Measurements from ENCODE around the gene ELP5. TPM values are rescaled to one million over a fixed set of nuclear protein-coding genes. Genes with fewer than 3 reads are reported as not detected.
"Not testable (repeated sequence)": the region's sequence is repeated elsewhere in the genome, so short reads cannot be mapped to it uniquely, and the experiment has no call there.

Gene ELP5
- total and polyA plus RNA-seq, 8 donors: 8.4 to 45.2 (median 19.5) TPM; not detected in 1

DNA sequence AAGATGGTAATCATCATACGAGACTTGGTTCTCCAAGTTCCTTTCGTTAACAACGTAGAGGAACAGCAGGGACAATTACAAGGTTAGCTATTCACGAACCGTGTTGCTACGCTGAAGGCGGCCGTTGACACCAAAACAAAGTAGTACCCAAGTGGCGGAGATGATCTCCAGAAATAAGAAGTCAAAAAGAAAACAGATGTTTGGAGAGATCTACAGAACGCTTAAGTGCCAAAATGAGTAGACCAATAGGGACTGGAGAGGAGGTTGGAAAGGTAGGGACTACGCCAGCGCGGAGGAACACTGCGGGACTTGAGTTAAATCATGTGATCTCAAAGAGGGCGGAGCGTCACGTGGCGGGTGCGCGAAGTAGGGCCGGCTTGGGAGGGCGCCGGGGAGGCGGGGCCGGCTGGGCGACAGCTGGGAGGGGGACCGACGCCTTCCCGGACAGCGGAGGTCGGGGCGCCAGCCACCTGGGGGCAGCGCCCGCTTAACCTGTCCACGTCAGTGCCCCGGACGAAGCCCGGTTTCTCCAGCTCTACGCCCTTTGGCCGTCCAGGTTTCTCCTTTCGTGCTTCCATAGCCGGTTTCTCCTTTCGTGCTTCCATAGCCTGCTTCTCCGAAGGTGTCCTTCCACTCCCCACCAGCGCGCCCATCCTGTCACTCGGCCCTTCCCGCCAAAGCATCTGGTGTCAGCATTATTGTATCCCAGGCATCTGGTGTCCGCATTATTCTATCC is 9.1 kb upstream of the ELP5 start:
- no peaks in the 10 kb centered on the region for H3K9me3 ChIP-seq

DNA sequence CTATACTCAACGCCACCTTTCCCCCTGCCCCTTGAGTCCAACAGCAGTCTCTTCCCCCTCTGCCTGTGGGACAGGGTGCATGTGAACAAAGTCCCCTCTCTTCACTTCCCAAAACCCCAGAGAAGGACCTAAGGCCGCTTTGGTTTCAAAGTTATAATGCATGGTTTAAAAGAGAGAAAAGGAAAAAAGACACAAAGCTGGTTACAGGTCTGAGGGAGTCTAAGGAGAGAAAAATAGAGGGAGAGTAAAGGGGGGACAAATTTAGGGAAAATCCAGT is 8.6 kb upstream of the ELP5 start:
- H3K27me3 ChIP-seq: no peaks in the 10 kb centered on the region
- TF ChIP-seq, protein P1, sequence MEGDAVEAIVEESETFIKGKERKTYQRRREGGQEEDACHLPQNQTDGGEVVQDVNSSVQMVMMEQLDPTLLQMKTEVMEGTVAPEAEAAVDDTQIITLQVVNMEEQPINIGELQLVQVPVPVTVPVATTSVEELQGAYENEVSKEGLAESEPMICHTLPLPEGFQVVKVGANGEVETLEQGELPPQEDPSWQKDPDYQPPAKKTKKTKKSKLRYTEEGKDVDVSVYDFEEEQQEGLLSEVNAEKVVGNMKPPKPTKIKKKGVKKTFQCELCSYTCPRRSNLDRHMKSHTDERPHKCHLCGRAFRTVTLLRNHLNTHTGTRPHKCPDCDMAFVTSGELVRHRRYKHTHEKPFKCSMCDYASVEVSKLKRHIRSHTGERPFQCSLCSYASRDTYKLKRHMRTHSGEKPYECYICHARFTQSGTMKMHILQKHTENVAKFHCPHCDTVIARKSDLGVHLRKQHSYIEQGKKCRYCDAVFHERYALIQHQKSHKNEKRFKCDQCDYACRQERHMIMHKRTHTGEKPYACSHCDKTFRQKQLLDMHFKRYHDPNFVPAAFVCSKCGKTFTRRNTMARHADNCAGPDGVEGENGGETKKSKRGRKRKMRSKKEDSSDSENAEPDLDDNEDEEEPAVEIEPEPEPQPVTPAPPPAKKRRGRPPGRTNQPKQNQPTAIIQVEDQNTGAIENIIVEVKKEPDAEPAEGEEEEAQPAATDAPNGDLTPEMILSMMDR (IDR thresholded peaks at IDR 0.05): no peak
- no peak for TF ChIP-seq POLR2A (IDR thresholded peaks at IDR 0.05)
- TF ChIP-seq POLR2AphosphoS5 (IDR thresholded peaks at IDR 0.05): no peak
- TF ChIP-seq EP300 (IDR thresholded peaks at IDR 0.05): no peak
- peaks cover 21 to 42% (median 31%) of the 10 kb centered on the region in 4 donors for H3K4me1 ChIP-seq
- H3K9me3 ChIP-seq: no peaks in the 10 kb centered on the region
- WGBS, 5 donors: 21 to 41% (median 25%) methylated on average over 2 of the region's 2 CpGs
- peak overlapping the region; percentile 77 to 97 (median 82) for H3K4me3 ChIP-seq
- no peak for DNase-seq
- H3K27ac ChIP-seq: peak overlapping the region; percentile 94 to 99 (median 97)
- peaks cover 34 to 52% (median 47%) of the 10 kb centered on the region in 4 donors for H3K36me3 ChIP-seq
- intact Hi-C loops (cut with DNase I; ENCODE audit: low total_unique reads): no loop called here

More for the DNA sequence above, 9.1 kb upstream of the ELP5 start:
- Histone ChIP-seq H3K4me3 (peak overlapping the region; percentile 77 to 97 (median 82)), H3K4me1 (peaks cover 20 to 38% (median 30%) of the 10 kb centered on the region in 4 donors), H3K27ac (peak overlapping the region; percentile 94 to 99 (median 97)), H3K36me3 (peaks cover 34 to 52% (median 47%) of the 10 kb centered on the region in 4 donors), H3K27me3 (no peaks in the 10 kb centered on the region)
- 0 to 4% (median 1%) methylated on average over 44 to 49 of the region's 49 CpGs for WGBS, 5 donors
- TF ChIP-seq POLR2AphosphoS5 (IDR thresholded peaks at IDR 0.05): peak; percentile 87 to 98 (median 97)
- TF ChIP-seq, protein P1 (IDR thresholded peaks at IDR 0.05): peak in 2 of 7 experiments; percentile 12 to 17
- TF ChIP-seq EP300 (IDR thresholded peaks at IDR 0.05): peak; percentile 37
- TF ChIP-seq POLR2A (IDR thresholded peaks at IDR 0.05): no peak
- intact Hi-C loops (cut with DNase I; ENCODE audit: low total_unique reads): no loop called here
- peak; percentile 97 to 98 for DNase-seq

DNA sequence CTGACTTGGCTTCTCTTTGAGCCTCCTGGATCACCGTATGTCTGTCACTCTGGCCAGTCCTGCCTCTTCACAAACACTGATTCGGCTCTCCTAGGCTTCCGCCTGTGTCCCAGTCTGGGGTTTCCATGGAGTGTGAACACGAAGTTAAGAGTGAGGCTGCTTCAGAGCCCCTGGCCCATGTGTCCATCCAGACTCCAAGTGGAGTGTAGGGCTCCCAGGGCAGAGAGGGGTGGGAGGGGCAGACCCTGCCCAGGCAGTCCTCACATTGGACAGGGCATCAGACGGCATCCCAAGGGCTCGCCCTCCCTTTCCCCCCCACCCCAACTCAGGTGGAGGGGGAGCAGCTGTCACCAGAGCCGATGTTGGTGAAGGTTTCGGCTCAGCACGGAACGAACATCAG is 8.2 kb upstream of the ELP5 start:
- H3K4me3 ChIP-seq: peak overlapping the region in 2 of 4 donors; percentile 78 to 86

DNA sequence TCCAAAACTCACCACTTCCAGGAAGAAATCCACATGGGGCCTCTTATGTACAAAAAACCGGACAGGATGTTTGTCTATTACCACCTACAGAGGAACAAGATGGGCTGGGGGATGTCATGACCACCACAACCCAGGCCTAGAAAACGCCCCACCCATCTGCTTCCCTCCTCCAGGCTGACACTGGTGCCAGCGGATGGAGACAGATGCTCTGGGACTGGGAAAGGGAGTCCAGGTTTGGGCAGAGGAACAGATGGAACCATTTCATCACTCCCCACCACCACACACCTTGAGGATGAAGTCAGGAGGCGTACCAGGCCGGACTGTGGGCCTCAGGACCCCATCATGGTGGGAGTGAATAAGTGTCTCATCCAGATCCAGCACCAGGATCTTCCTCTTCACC is 5.2 kb upstream of the ELP5 start:
- intact Hi-C loops (cut with DNase I; ENCODE audit: low total_unique reads): no loop called here
- peaks cover 25 to 44% (median 37%) of the 10 kb centered on the region in 4 donors for H3K36me3 ChIP-seq
- H3K4me1 ChIP-seq: peaks cover 28 to 50% (median 37%) of the 10 kb centered on the region in 4 donors
- no peaks in the 10 kb centered on the region for H3K27me3 ChIP-seq
- TF ChIP-seq POLR2A (IDR thresholded peaks at IDR 0.05) (no peak), EP300 (IDR thresholded peaks at IDR 0.05) (no peak), POLR2AphosphoS5 (IDR thresholded peaks at IDR 0.05) (no peak)
- TF ChIP-seq, protein P1 (IDR thresholded peaks at IDR 0.05): no peak
- no peak overlapping the region for H3K4me3 ChIP-seq
- no peak for DNase-seq
- H3K27ac ChIP-seq: no peak overlapping the region
- H3K9me3 ChIP-seq: no peaks in the 10 kb centered on the region
- WGBS, 5 donors: 86 to 91% (median 89%) methylated on average over 5 of the region's 5 CpGs

More for the DNA sequence above, 8.2 kb upstream of the ELP5 start:
- 55 to 74% (median 72%) methylated on average over 6 to 10 of the region's 10 CpGs for WGBS, 5 donors
- Histone ChIP-seq H3K27ac (peak overlapping the region in 4 of 5 donors; percentile 95 to 99 (median 98)), H3K4me1 (peaks cover 24 to 46% (median 35%) of the 10 kb centered on the region in 4 donors), H3K36me3 (peaks cover 34 to 52% (median 47%) of the 10 kb centered on the region in 4 donors)
- DNase-seq; H3K27me3 ChIP-seq; intact Hi-C loops (cut with DNase I; ENCODE audit: low total_unique reads); H3K9me3 ChIP-seq: not testable (repeated sequence)

DNA sequence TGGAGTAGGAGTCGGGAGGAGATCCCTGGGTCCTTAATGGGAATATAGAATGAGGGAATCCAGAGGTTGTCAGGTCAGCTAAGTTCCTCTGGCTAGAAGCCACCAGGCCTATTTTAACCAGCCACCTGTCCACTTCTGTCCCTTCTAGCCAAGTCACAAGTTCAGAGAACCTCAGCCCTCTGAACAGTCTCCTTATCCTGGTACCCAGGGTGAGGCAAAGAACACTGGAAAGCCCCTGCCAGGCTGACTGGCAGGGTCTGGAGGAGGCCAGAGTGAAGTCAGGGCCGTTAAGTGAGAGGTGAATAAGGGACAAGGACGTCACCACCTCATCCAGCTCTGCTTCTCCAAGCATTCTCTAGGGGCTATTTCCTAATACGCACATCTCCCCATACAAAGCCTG is 3.2 kb upstream of the ELP5 start:
- DNase-seq: peak in 1 of 2 donors; percentile 4
- WGBS, 5 donors: 63 to 68% (median 65%) methylated on average over 4 of the region's 4 CpGs
- Histone ChIP-seq H3K4me1 (peaks cover 32 to 53% (median 42%) of the 10 kb centered on the region in 4 donors), H3K27ac (no peak overlapping the region), H3K27me3 (no peaks in the 10 kb centered on the region), H3K36me3 (peaks cover 25 to 41% (median 36%) of the 10 kb centered on the region in 4 donors), H3K9me3 (no peaks in the 10 kb centered on the region), H3K4me3 (no peak overlapping the region)
- intact Hi-C loops (cut with DNase I; ENCODE audit: low total_unique reads): no loop called here
- TF ChIP-seq POLR2A (IDR thresholded peaks at IDR 0.05) (no peak), POLR2AphosphoS5 (IDR thresholded peaks at IDR 0.05) (no peak), EP300 (IDR thresholded peaks at IDR 0.05) (no peak)
- TF ChIP-seq, protein P1 (IDR thresholded peaks at IDR 0.05): no peak
